Neuronal stem cell (in vitro differentiated cells): ENCODE measurements around the gene HIRIP3.

Source experiments
- DNase-seq: peaks from one replicate; pipeline ENCODE4 v3.0.0-alpha.2; 2013; ENCODE audit warnings: low spot score
- H2AFZ ChIP-seq: one replicate; pipeline ENCODE4 v1.6.1; 2013; ENCODE audit warnings: mild to moderate bottlenecking, low read length, inconsistent platforms
- H2AK5ac ChIP-seq: 2 replicates; pipeline ENCODE4 v1.6.1; 2013; ENCODE audit warnings: low read depth, mild to moderate bottlenecking, inconsistent platforms, low read length, moderate library complexity, mixed read lengths
- H2BK120ac ChIP-seq: 2 replicates; pipeline ENCODE4 v1.6.1; 2013; ENCODE audit warnings: low read depth, mild to moderate bottlenecking, inconsistent platforms, low read length, moderate library complexity, mixed read lengths
- H2BK12ac ChIP-seq: one replicate; pipeline ENCODE4 v1.6.1; 2013; ENCODE audit warnings: low read length, inconsistent platforms
- H2BK15ac ChIP-seq: 2 replicates; pipeline ENCODE4 v1.6.1; 2013; ENCODE audit warnings: mild to moderate bottlenecking, low read length, inconsistent platforms, mixed read lengths
- H2BK5ac ChIP-seq: one replicate; pipeline ENCODE4 v1.6.1; 2013; ENCODE audit warnings: inconsistent platforms, mild to moderate bottlenecking, low read length, moderate library complexity
- H3K14ac ChIP-seq: one replicate; pipeline ENCODE4 v1.6.1; 2013; ENCODE audit warnings: low read length, inconsistent platforms
- H3K18ac ChIP-seq: 2 replicates; pipeline ENCODE4 v1.6.1; 2013; ENCODE audit warnings: low read length, inconsistent platforms
- H3K23ac ChIP-seq: 2 replicates; pipeline ENCODE4 v1.6.1; 2013; ENCODE audit warnings: low read depth, mild to moderate bottlenecking, mixed read lengths, low read length, inconsistent platforms; ENCODE audit not compliant: poor library complexity
- H3K27ac ChIP-seq: replicated peaks from 3 replicates; pipeline ENCODE4 v1.5.1; 2013; ENCODE audit warnings: low read length, inconsistent platforms
- H3K27me3 ChIP-seq, 3 experiments: 2 replicates each; pipeline ENCODE4 v1.6.1; 2013; ENCODE audit warnings: low read length in 3 of 3, mild to moderate bottlenecking in 2 of 3, inconsistent platforms in 1 of 3, low read depth in 1 of 3, mixed read lengths in 1 of 3, moderate library complexity in 1 of 3; ENCODE audit not compliant: control insufficient read depth in 3 of 3, insufficient read depth in 3 of 3
- H3K36me3 ChIP-seq, 2 donors: replicated peaks in 1 of 2; 2 replicates each; pipeline ENCODE4 v1.6.1; 2013; ENCODE audit warnings: low read length in 2 of 2; ENCODE audit not compliant: control insufficient read depth in 2 of 2, insufficient read depth in 2 of 2
- H3K4ac ChIP-seq: 2 replicates; pipeline ENCODE4 v1.6.1; 2013; ENCODE audit warnings: inconsistent platforms, mild to moderate bottlenecking, low read length, moderate library complexity
- H3K4me1 ChIP-seq, 2 donors: 1 replicate in 1 of 2; 2 replicates in 1 of 2; pipeline ENCODE4 v1.6.1; 2013; ENCODE audit warnings: low read length in 2 of 2, low read depth in 1 of 2; ENCODE audit not compliant: control insufficient read depth in 2 of 2, insufficient read depth in 1 of 2
- H3K4me2 ChIP-seq: one replicate; pipeline ENCODE4 v1.6.1; 2013; ENCODE audit warnings: mild to moderate bottlenecking, low read length, inconsistent platforms; ENCODE audit not compliant: insufficient read depth, poor library complexity, severe bottlenecking
- H3K4me3 ChIP-seq, 2 donors: 2 replicates each; pipeline ENCODE4 v1.5.1; 2013; ENCODE audit warnings: low read length in 2 of 2, mild to moderate bottlenecking in 2 of 2, inconsistent platforms in 1 of 2, moderate library complexity in 1 of 2
- H3K79me1 ChIP-seq: one replicate; pipeline ENCODE4 v1.6.1; 2013; ENCODE audit warnings: low read depth, mild to moderate bottlenecking, inconsistent platforms, low read length, moderate library complexity
- H3K9ac ChIP-seq: one replicate; pipeline ENCODE4 v1.6.1; 2013; ENCODE audit warnings: mild to moderate bottlenecking, low read depth, low read length, inconsistent platforms; ENCODE audit not compliant: poor library complexity
- H3K9me3 ChIP-seq, 2 donors: replicated peaks in 1 of 2; 2 replicates each; pipeline versions ENCODE3 to v1.6.1; 2013; ENCODE audit warnings: low read length in 2 of 2, mild to moderate bottlenecking in 2 of 2, inconsistent platforms in 1 of 2, low read depth in 1 of 2, mixed read lengths in 1 of 2, moderate library complexity in 1 of 2; ENCODE audit not compliant: control insufficient read depth in 2 of 2, insufficient read depth in 1 of 2
- H4K8ac ChIP-seq: one replicate; pipeline ENCODE4 v1.6.1; 2013; ENCODE audit warnings: low read depth, mild to moderate bottlenecking, inconsistent platforms, low read length, moderate library complexity
- H4K91ac ChIP-seq: one replicate; pipeline ENCODE4 v1.6.1; 2013; ENCODE audit warnings: low read length, low read depth, mild to moderate bottlenecking, inconsistent platforms; ENCODE audit not compliant: poor library complexity
- WGBS, 2 donors: extraction: QIAGEN DNeasy Blood & Tissue Kit; methylation state at CpG; one replicate each; pipeline ENCODE4 v1.1.7; 2013; ENCODE audit warnings: missing lambda C conversion rate in 2 of 2, mixed read lengths in 1 of 2; ENCODE audit not compliant: insufficient read length in 2 of 2, insufficient replicate concordance in 1 of 2; ENCODE audit errors: extremely low coverage in 2 of 2; 5-methylcytosine and 5-hydroxymethylcytosine counted together

HIRIP3 gene

DNA sequence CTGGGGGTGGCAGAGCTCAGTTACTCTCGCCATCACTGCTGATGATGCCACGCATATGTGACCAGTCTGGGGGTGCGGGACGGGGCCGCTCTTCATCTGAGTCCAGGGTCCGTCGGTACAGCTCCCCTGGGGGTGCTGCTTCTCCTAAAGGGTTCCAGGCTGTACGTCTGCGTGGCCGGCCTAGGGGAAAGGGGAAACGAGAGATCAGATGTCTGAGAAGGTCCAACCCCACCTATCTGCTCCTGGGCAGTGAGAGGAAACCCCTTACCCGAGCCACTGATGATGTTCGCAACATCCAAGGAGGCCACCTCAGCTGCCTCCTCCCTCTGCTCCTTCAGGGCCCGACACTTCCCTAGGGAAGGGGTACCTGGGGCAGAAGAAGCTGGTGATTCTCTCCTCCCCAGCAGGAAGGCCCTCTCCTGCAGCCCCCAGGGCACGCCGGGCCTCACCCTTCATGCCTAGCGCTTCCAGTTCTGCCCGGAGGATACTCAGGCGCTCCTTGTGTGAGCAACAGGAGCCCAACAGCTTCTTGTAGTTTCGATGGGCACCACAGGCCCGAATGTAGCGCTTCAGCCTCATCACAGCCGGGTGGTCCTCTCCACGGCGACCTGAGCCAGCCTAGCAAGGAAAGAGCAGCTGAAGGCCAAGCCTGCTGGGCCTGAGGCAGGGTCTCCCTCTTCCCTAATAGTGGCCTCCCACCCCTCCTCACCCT is 2.1 kb downstream of the HIRIP3 start:
- no peak overlapping the region for H4K8ac ChIP-seq
- no peak overlapping the region for H4K91ac ChIP-seq
- no peak overlapping the region for H3K4ac ChIP-seq
- no peak overlapping the region for H3K4me3 ChIP-seq
- H3K9ac ChIP-seq, result peak overlapping the region; percentile 5
- no CpG with 5 or more reads among the region's 25 CpGs for WGBS, 2 donors
- H2AK5ac ChIP-seq, result no peak overlapping the region
- no peak overlapping the region for H3K4me2 ChIP-seq
- H3K79me1 ChIP-seq, result peaks cover 5% of the 10 kb centered on the region
- H2BK120ac ChIP-seq, result no peak overlapping the region
- peaks cover 24 to 73% of the 10 kb centered on the region in 2 donors for H3K36me3 ChIP-seq
- H3K4me1 ChIP-seq, result peaks cover 8 to 10% of the 10 kb centered on the region in 2 donors
- no peaks in the 10 kb centered on the region for H3K9me3 ChIP-seq
- DNase-seq, result no peak
- no peak overlapping the region for H3K23ac ChIP-seq
- no peak overlapping the region for H3K27ac ChIP-seq
- H3K14ac ChIP-seq, result no peak overlapping the region
- H2BK15ac ChIP-seq, result no peak overlapping the region
- no peak overlapping the region for H3K18ac ChIP-seq
- H2BK5ac ChIP-seq, result no peak overlapping the region
- no peak overlapping the region for H2BK12ac ChIP-seq
- no peaks in the 10 kb centered on the region for H3K27me3 ChIP-seq
- no peak overlapping the region for H2AFZ ChIP-seq

DNA sequence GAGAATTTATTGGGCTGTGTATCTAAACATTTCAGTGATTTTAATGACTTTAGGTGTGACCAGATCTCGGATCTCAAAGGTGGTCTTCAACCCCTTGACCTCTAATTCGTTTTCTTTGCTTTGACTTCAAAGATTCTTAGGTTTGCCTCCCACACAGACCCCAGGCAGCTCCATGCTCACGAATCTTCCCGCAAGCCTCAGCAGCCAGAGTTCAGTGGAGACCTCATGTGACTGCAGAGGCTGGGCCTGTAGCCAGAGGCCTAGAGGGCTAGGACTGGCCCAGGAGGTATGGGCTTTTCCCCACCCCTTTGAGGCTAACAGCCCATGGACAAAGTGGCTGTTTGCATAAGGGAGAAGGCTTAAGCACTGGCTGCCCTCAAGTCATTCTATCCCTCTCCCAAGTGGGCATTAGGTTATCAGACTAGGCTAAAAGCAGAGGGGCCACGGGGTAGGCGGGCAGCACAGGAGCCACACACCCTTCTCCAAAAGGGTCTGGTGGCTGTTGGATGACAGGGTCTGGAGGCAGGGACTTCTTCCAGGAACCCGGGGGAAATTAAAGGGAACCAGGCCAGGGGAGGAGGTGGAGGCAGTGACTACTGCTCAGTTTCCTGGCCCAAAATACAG is 3.0 kb downstream of the HIRIP3 start:
- Histone ChIP-seq H3K79me1 (peaks cover 5% of the 10 kb centered on the region), H2BK5ac (no peak overlapping the region), H3K23ac (no peak overlapping the region), H4K8ac (no peak overlapping the region), H3K4ac (no peak overlapping the region), H3K4me3 (no peak overlapping the region), H2BK120ac (no peak overlapping the region), H3K27ac (no peak overlapping the region), H2AFZ (no peak overlapping the region), H2BK12ac (no peak overlapping the region), H3K4me1 (peaks cover 8 to 10% of the 10 kb centered on the region in 2 donors), H2AK5ac (no peak overlapping the region), H3K18ac (no peak overlapping the region), H3K14ac (no peak overlapping the region), H3K9ac (no peak overlapping the region), H3K27me3 (no peaks in the 10 kb centered on the region), H3K9me3 (no peaks in the 10 kb centered on the region), H4K91ac (no peak overlapping the region), H2BK15ac (no peak overlapping the region), H3K4me2 (no peak overlapping the region), H3K36me3 (peaks cover 27 to 73% of the 10 kb centered on the region in 2 donors)
- no CpG with 5 or more reads among the region's 7 CpGs for WGBS, 2 donors
- no peak for DNase-seq

DNA sequence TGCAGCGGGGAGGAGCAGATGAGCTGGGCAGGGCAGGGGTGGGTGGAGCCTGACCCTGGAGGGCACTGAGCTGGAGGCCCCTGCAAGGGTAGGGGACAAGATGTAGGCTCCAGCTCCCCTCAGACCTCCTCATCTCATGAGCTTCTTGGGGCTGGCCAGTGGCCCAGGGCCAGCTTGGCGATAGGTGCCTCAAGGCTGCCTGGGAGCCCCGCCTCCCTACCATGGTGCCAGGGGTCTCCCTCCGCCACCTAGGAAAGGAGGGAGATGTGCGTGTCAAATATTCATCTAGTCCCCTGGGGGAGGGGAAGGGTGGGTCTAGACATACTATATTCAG is 3.9 kb downstream of the HIRIP3 start:
- no peak overlapping the region for H4K8ac ChIP-seq
- H2BK5ac ChIP-seq, result no peak overlapping the region
- H2BK15ac ChIP-seq, result no peak overlapping the region
- H3K14ac ChIP-seq, result no peak overlapping the region
- H3K4me1 ChIP-seq, result peaks cover 5 to 10% of the 10 kb centered on the region in 2 donors
- no peak overlapping the region for H3K23ac ChIP-seq
- no peak overlapping the region for H3K4me2 ChIP-seq
- DNase-seq, result no peak
- H3K27me3 ChIP-seq, result no peaks in the 10 kb centered on the region
- no peak overlapping the region for H2AFZ ChIP-seq
- no peak overlapping the region for H4K91ac ChIP-seq
- no peak overlapping the region for H2AK5ac ChIP-seq
- H3K4me3 ChIP-seq, result no peak overlapping the region
- no peak overlapping the region for H3K4ac ChIP-seq
- H2BK120ac ChIP-seq, result no peak overlapping the region
- H3K9me3 ChIP-seq, result no peaks in the 10 kb centered on the region
- no peak overlapping the region for H2BK12ac ChIP-seq
- H3K36me3 ChIP-seq, result peaks cover 34 to 77% of the 10 kb centered on the region in 2 donors
- no peak overlapping the region for H3K18ac ChIP-seq
- H3K79me1 ChIP-seq, result peaks cover 4% of the 10 kb centered on the region
- peak overlapping the region; percentile 33 for H3K9ac ChIP-seq
- no peak overlapping the region for H3K27ac ChIP-seq
- no CpG with 5 or more reads among the region's 5 CpGs for WGBS, 2 donors

DNA sequence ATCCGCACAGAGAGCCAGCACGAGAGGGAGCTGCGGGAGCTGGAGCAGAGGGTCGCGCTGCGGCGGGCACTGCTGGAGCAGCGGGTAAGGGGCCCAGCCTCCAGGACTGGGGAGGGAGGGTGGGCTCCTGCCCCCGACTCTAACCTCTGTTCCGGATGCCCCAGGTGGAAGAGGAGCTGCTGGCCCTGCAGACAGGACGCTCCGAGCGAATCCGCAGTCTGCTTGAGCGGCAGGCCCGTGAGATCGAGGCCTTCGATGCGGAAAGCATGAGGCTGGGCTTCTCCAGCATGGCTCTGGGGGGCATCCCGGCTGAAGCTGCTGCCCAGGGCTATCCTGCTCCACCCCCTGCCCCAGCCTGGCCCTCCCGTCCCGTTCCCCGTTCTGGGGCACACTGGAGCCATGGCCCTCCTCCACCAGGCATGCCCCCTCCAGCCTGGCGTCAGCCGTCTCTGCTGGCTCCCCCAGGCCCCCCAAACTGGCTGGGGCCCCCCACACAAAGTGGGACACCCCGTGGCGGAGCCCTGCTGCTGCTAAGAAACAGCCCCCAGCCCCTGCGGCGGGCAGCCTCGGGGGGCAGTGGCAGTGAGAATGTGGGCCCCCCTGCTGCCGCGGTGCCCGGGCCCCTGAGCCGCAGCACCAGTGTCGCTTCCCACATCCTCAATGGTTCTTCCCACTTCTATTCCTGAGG is 4.4 kb downstream of the HIRIP3 start:
- Histone ChIP-seq H2BK120ac (no peak overlapping the region), H3K14ac (no peak overlapping the region), H3K9me3 (no peaks in the 10 kb centered on the region), H3K4me2 (no peak overlapping the region), H3K36me3 (peaks cover 39 to 82% of the 10 kb centered on the region in 2 donors), H3K23ac (no peak overlapping the region), H3K9ac (peak overlapping the region; percentile 33), H2BK15ac (no peak overlapping the region), H3K79me1 (no peaks in the 10 kb centered on the region), H2AFZ (no peak overlapping the region), H3K4ac (no peak overlapping the region), H2AK5ac (no peak overlapping the region), H3K27ac (no peak overlapping the region), H4K91ac (no peak overlapping the region), H4K8ac (no peak overlapping the region), H3K4me3 (no peak overlapping the region), H2BK12ac (no peak overlapping the region), H3K27me3 (no peaks in the 10 kb centered on the region), H3K4me1 (peaks cover 4 to 10% of the 10 kb centered on the region in 2 donors), H2BK5ac (no peak overlapping the region), H3K18ac (no peak overlapping the region)
- no CpG with 5 or more reads among the region's 35 CpGs for WGBS, 2 donors
- no peak for DNase-seq
